HepG2 (cell line): ENCODE measurements around the gene NME7. TPM values are rescaled to one million over a fixed set of nuclear protein-coding genes. Genes with fewer than 3 reads are reported as not detected.

Source experiments
- ATAC-seq: fragments of 200-7000 bp; cut with Tn5 transposase; 3 replicates; pipeline ENCODE4 v1.9.1; 2020; ENCODE audit warnings: mild to moderate bottlenecking, moderate library complexity
- BruUV-seq: library from RNA; stranded (reverse); fragments of 400-500 nt; replicated peaks from 2 replicates; lab custom pipeline; 2021; lab: Mats Ljungman, UMichigan
- CTCF ChIA-PET: fragments of 300-600 bp; formaldehyde crosslinking; extraction: SDS; loops from one replicate; lab custom pipeline; 2021; ENCODE audit warnings: low total read pairs, inconsistent platforms, low intra/inter-chr PET ratio; lab: Yijun Ruan, JAX
- POLR2A ChIA-PET: fragments of 350-600 bp; sonication (Branson Sonifier 250); formaldehyde crosslinking; loops from one replicate; lab custom pipeline; 2020; ENCODE audit warnings: antibody characterized with exemption, inconsistent platforms; lab: Yijun Ruan, JAX
- DNase-seq: peaks from one replicate; pipeline ENCODE4 v3.0.0-alpha.2; 2015; ENCODE audit warnings: low spot score
- FAIRE-seq: peaks from 3 replicates; lab custom pipeline; 2011; peaks lifted over from hg19 to GRCh38; lab: Jason Lieb, UNC
- H2AFZ ChIP-seq: one replicate; pipeline ENCODE4 v1.6.1; 2011; ENCODE audit warnings: low read length, inconsistent platforms
- H3K27ac ChIP-seq: fragments of 300-600 bp; 3 replicates; pipeline ENCODE4 v1.8.0; 2011; ENCODE audit warnings: mixed run types, mild to moderate bottlenecking, mixed read lengths, low read length, inconsistent platforms; ENCODE audit not compliant: insufficient read depth; ENCODE audit errors: extremely low read length
- H3K27me3 ChIP-seq, 2 experiments: fragments of 200-600 bp in 1 of 2; 2 replicates in 1 of 2; 3 replicates in 1 of 2; pipeline versions ENCODE4 v1.6.0 to v1.8.0; 2011; ENCODE audit warnings: low read length in 2 of 2, mild to moderate bottlenecking in 2 of 2, moderate library complexity in 2 of 2, inconsistent platforms in 1 of 2; ENCODE audit not compliant: insufficient read depth in 2 of 2, control insufficient read depth in 1 of 2
- H3K36me3 ChIP-seq, 2 experiments: fragments of 200-600 bp in 1 of 2; replicated peaks in 1 of 2; 2 replicates in 1 of 2; 3 replicates in 1 of 2; pipeline versions ENCODE4 v1.5.1 to v1.8.0; 2011; ENCODE audit warnings: low read length in 2 of 2, inconsistent platforms in 1 of 2; ENCODE audit not compliant: insufficient read depth in 2 of 2, control insufficient read depth in 1 of 2
- H3K4me1 ChIP-seq: 2 replicates; pipeline ENCODE4 v1.5.1; 2012; ENCODE audit warnings: low read length, inconsistent platforms; ENCODE audit not compliant: insufficient read depth
- H3K4me2 ChIP-seq: 2 replicates; pipeline ENCODE4 v1.6.0; 2011; ENCODE audit warnings: low read depth, low read length, inconsistent platforms
- H3K4me3 ChIP-seq, 3 experiments: fragments of 200-600 bp in 1 of 3; sonication (generic), shearing (Covaris generic) in 1 of 3; replicated peaks in 1 of 3; 2 replicates each; pipeline ENCODE4 v1.5.1; 2011 to 2016; ENCODE audit warnings: low read length in 3 of 3, inconsistent platforms in 2 of 3, low read depth in 2 of 3, mild to moderate bottlenecking in 2 of 3, control low read depth in 1 of 3, mixed read lengths in 1 of 3; ENCODE audit not compliant: insufficient read depth in 1 of 3
- H3K79me2 ChIP-seq: one replicate; pipeline ENCODE4 v1.6.1; 2011; ENCODE audit warnings: low read length, inconsistent platforms; ENCODE audit not compliant: insufficient read depth
- H3K9ac ChIP-seq: 2 replicates; pipeline ENCODE4 v1.6.0; 2011; ENCODE audit warnings: mild to moderate bottlenecking, low read depth, low read length, inconsistent platforms; ENCODE audit not compliant: insufficient read depth
- H3K9me3 ChIP-seq: 2 replicates; pipeline ENCODE4 v1.5.1; 2012; ENCODE audit warnings: mild to moderate bottlenecking, low read length
- H4K20me1 ChIP-seq: 2 replicates; pipeline ENCODE4 v1.6.0; 2011; ENCODE audit warnings: inconsistent platforms, mild to moderate bottlenecking, low read length, moderate library complexity; ENCODE audit not compliant: insufficient read depth
- CENPX ChIP-seq: sonication (generic); formaldehyde crosslinking; IDR thresholded peaks from 2 replicates; pipeline ENCODE4 v1.9.0; 2021; ENCODE audit warnings: mild to moderate bottlenecking, missing genetic modification reagents, moderate library complexity
- HDAC2 ChIP-seq: sonication (generic); formaldehyde crosslinking; IDR thresholded peaks from 2 replicates; pipeline ENCODE4 v1.4.0; 2020; ENCODE audit warnings: missing genetic modification reagents
- MTF2 ChIP-seq: sonication (generic); formaldehyde crosslinking; IDR thresholded peaks from 2 replicates; pipeline ENCODE4 v1.5.0; 2020; ENCODE audit warnings: missing genetic modification reagents, borderline replicate concordance
- NAIF1 ChIP-seq: sonication (generic); formaldehyde crosslinking; IDR thresholded peaks from 2 replicates; pipeline ENCODE4 v1.5.0; 2020; ENCODE audit warnings: mild to moderate bottlenecking, missing genetic modification reagents, borderline replicate concordance
- U2AF2 ChIP-seq: fragments of 200-400 bp; formaldehyde crosslinking; IDR thresholded peaks from 2 replicates; pipeline ENCODE4 v1.6.1; 2017; ENCODE audit warnings: low read depth, mild to moderate bottlenecking, low read length
- ZNF142 ChIP-seq: sonication (generic); formaldehyde crosslinking; IDR thresholded peaks from 2 replicates; pipeline ENCODE4 v1.4.0; 2020; ENCODE audit warnings: missing genetic modification reagents
- ZNF143 ChIP-seq: sonication (generic); formaldehyde crosslinking; IDR thresholded peaks from 2 replicates; pipeline ENCODE4 v1.4.0; 2020; ENCODE audit warnings: missing genetic modification reagents
- ZNF451 ChIP-seq: sonication (generic); formaldehyde crosslinking; IDR thresholded peaks from 2 replicates; pipeline ENCODE4 v1.5.0; 2020; ENCODE audit warnings: mild to moderate bottlenecking, missing genetic modification reagents
- ZNF563 ChIP-seq: sonication (generic); formaldehyde crosslinking; IDR thresholded peaks from 2 replicates; pipeline ENCODE4 v1.8.0; 2022; ENCODE audit warnings: mild to moderate bottlenecking, moderate library complexity, missing genetic modification reagents
- ZNF614 ChIP-seq: IDR thresholded peaks from 2 replicates; pipeline ENCODE4 v1.6.1; 2018; ENCODE audit warnings: missing biosample characterization, missing genetic modification reagents, inconsistent platforms, borderline replicate concordance
- ZNF713 ChIP-seq: sonication (generic); formaldehyde crosslinking; IDR thresholded peaks from 2 replicates; pipeline ENCODE4 v1.4.0; 2020; ENCODE audit warnings: mild to moderate bottlenecking, missing genetic modification reagents
- ZSCAN22 ChIP-seq: sonication (generic); formaldehyde crosslinking; IDR thresholded peaks from 2 replicates; pipeline ENCODE4 v1.4.0; 2020; ENCODE audit warnings: mild to moderate bottlenecking, missing genetic modification reagents
- WGBS: methylation state at CpG from one replicate; pipeline ENCODE4 v1.1.6; 2017; ENCODE audit warnings: low lambda C conversion rate; 5-methylcytosine and 5-hydroxymethylcytosine counted together
- in situ Hi-C: cut with HindIII; loops from 2 replicates; pipeline ENCODE4 v1.10.0; 2017; ENCODE audit warnings: low pct_unique_long_range_greater_than_20kb; ENCODE audit not compliant: extremely low pct_ligation_motif_present
- intact Hi-C: fragments of 100-400 bp; cut with micrococcal nuclease; formaldehyde crosslinking; loops from one replicate; pipeline ENCODE4 v1.10.0; 2022; ENCODE audit not compliant: unreplicated experiment
- polyA plus RNA-seq, 8 experiments: library from polyadenylated mRNA; depleted of rRNA in 3 of 8; stranded (reverse) in 7 of 8; unstranded in 1 of 8; fragments of >200 nt; fragmentation: Illumina TruSeq in 4 of 8; extraction: Trizol in 4 of 8; gene quantifications; 2 replicates each; pipeline versions ENCODE4 v1.2.1 to v1.2.3, GENCODE V29; 2011 to 2016; ENCODE audit warnings: low read depth in 4 of 8, missing spikeins in 1 of 8, mixed read lengths in 1 of 8; ENCODE audit not compliant: insufficient read depth in 1 of 8
- total RNA-seq, 5 experiments: library from RNA; depleted of rRNA; stranded (reverse); fragments of >200 nt; fragmentation: Illumina TruSeq; extraction: Trizol; gene quantifications; 2 replicates each; pipeline ENCODE4 v1.2.3, GENCODE V29; 2016; ENCODE audit warnings: low read depth in 1 of 5

The NME7 gene
- total and polyA plus RNA-seq, 2 of the 13 experiments (the other 11 are each of a cell fraction or from before 2014, with no cell fraction given) = 9.4 to 22.5 TPM

DNA sequence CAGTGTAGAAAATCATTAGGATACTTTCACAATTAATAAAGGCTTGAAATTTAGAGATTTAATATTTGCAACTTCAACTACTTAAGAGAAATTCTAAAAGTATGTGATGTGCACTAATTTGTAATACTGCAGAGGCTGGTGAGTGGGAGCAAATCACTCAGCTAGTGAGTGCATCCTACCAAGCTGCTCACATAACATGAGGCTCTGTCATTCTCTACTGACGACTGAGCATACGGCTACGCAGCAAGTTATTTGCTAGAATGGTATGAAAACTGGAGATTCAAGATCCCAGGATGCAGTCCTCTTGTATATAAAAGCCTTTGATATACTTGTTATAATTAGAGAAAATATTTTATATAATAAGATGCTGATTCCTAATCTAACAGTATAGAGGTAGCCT is 171.0 kb downstream of the NME7 start:
- TF ChIP-seq ZNF713 (no peak), HDAC2 (CRISPR knock-in tag) (no peak), ZNF451 (CRISPR knock-in tag) (no peak), ZNF563 (no peak)
- Histone ChIP-seq H3K9ac (no peak overlapping the region), H3K4me1 (no peaks in the 10 kb centered on the region), H3K27ac (no peak overlapping the region), H3K79me2 (no peaks in the 10 kb centered on the region), H4K20me1 (no peaks in the 10 kb centered on the region), H3K27me3 (no peaks in the 10 kb centered on the region; a peak in 1 of 5 replicates), H3K36me3 (no peaks in the 10 kb centered on the region), H3K9me3 (0 out of 2 replicates have a peak, but pooled peaks cover 3% of the 10 kb centered on the region), H3K4me3 (no peak overlapping the region), H3K4me2 (no peak overlapping the region), H2AFZ (no peak overlapping the region)
- in situ Hi-C loops (no loop called here), intact Hi-C loops (no loop called here)
- ATAC-seq = no peak
- POLR2A ChIA-PET = no interaction called here
- CTCF ChIA-PET = no interaction called here
- 98% methylated on average over 3 of the region's 3 CpGs for WGBS
- DNase-seq = no peak
- no peak for FAIRE-seq
- BruUV-seq = no TSS peak

- ChIA-PET POLR2A (no interaction called here), CTCF (no interaction called here)
- WGBS = 98% methylated on average over 3 of the region's 3 CpGs
- no peak for TF ChIP-seq ZNF142 (CRISPR knock-in tag)
- TF ChIP-seq U2AF2 = no peak
- TF ChIP-seq MTF2 (CRISPR knock-in tag) = no peak
- TF ChIP-seq ZSCAN22 (CRISPR knock-in tag) = no peak
- no peak for TF ChIP-seq CENPX (CRISPR knock-in tag)
- no peak for TF ChIP-seq ZNF614 (CRISPR knock-in tag)
- TF ChIP-seq ZNF143 (CRISPR knock-in tag) = no peak
- no peak for TF ChIP-seq NAIF1 (CRISPR knock-in tag)
These were observed 171.4 kb downstream of the NME7 start for GRCh38 chr1:169196161-169196560.

More at GRCh38 chr1:169196161-169196560, 171.4 kb downstream of the NME7 start:
- Histone ChIP-seq H3K36me3 (no peaks in the 10 kb centered on the region), H3K27me3 (no peaks in the 10 kb centered on the region; a peak in 1 of 5 replicates), H3K4me1 (no peaks in the 10 kb centered on the region), H3K4me2 (no peak overlapping the region), H3K79me2 (no peaks in the 10 kb centered on the region), H3K9ac (no peak overlapping the region), H3K9me3 (0 out of 2 replicates have a peak, but pooled peaks cover 3% of the 10 kb centered on the region), H4K20me1 (no peaks in the 10 kb centered on the region), H3K4me3 (no peak overlapping the region), H3K27ac (no peak overlapping the region), H2AFZ (no peak overlapping the region)
- intact Hi-C loops = no loop called here
- DNase-seq (no peak), FAIRE-seq (no peak), ATAC-seq (no peak)
- BruUV-seq = no TSS peak
- in situ Hi-C loops = no loop called here
